MM.1S (cell line): ENCODE data around the gene NFYB.

Source experiments
- DNase-seq: peaks from one replicate; pipeline ENCODE4 v3.0.0-alpha.2; 2015
- H2AFZ ChIP-seq: fragments of 300-600 bp; sonication (generic); 2 replicates; pipeline ENCODE4 v1.6.0; 2016; ENCODE audit warnings: antibody characterized with exemption, low read length
- H3F3A ChIP-seq: fragments of 300-600 bp; sonication (generic); 2 replicates; pipeline ENCODE4 v1.6.1; 2016; ENCODE audit warnings: mild to moderate bottlenecking, antibody characterized with exemption, low read length, moderate library complexity, mixed read lengths; ENCODE audit not compliant: insufficient read depth
- H3K27ac ChIP-seq: fragments of 300-600 bp; sonication (generic); 2 replicates; pipeline ENCODE4 v1.5.1; 2016; ENCODE audit warnings: mild to moderate bottlenecking, low read length
- H3K27me3 ChIP-seq: fragments of 300-600 bp; sonication (generic); replicated peaks from 2 replicates; pipeline ENCODE4 v1.6.0; 2016; ENCODE audit warnings: low read length; ENCODE audit not compliant: insufficient read depth
- H3K36me3 ChIP-seq: fragments of 300-600 bp; sonication (generic); replicated peaks from 2 replicates; pipeline ENCODE4 v1.6.1; 2016; ENCODE audit warnings: mild to moderate bottlenecking, low read length, mixed read lengths; ENCODE audit not compliant: insufficient read depth
- H3K4me1 ChIP-seq: fragments of 300-600 bp; sonication (generic); 2 replicates; pipeline ENCODE4 v1.6.1; 2016; ENCODE audit warnings: low read length, mixed read lengths
- H3K4me2 ChIP-seq: fragments of 300-600 bp; sonication (generic); 2 replicates; pipeline ENCODE4 v1.6.0; 2016; ENCODE audit warnings: low read depth, low read length
- H3K4me3 ChIP-seq: fragments of 300-600 bp; sonication (generic); 2 replicates; pipeline ENCODE4 v1.5.1; 2016; ENCODE audit warnings: low read length, mixed read lengths
- H3K79me2 ChIP-seq: fragments of 300-600 bp; sonication (generic); 2 replicates; pipeline ENCODE4 v1.6.1; 2016; ENCODE audit warnings: mixed run types, low read length, mixed read lengths
- H3K9ac ChIP-seq: fragments of 300-600 bp; sonication (generic); 2 replicates; pipeline ENCODE4 v1.6.1; 2016; ENCODE audit warnings: low read length, mixed read lengths
- H3K9me2 ChIP-seq: fragments of 300-600 bp; sonication (generic); replicated peaks from 2 replicates; pipeline ENCODE4 v1.6.1; 2016; ENCODE audit warnings: mild to moderate bottlenecking, low read length, mixed read lengths; ENCODE audit not compliant: insufficient read depth
- H3K9me3 ChIP-seq: fragments of 300-600 bp; sonication (generic); replicated peaks from 2 replicates; pipeline ENCODE4 v1.6.1; 2016; ENCODE audit warnings: mild to moderate bottlenecking, low read length, mixed read lengths; ENCODE audit not compliant: insufficient read depth
- H4K20me1 ChIP-seq: fragments of 300-600 bp; sonication (generic); 2 replicates; pipeline ENCODE4 v1.6.1; 2016; ENCODE audit warnings: mild to moderate bottlenecking, low read length, moderate library complexity, mixed read lengths; ENCODE audit not compliant: insufficient read depth
- CTCF ChIP-seq: fragments of 300-600 bp; sonication (generic); IDR thresholded peaks from 2 replicates; pipeline ENCODE4 v1.5.1; 2016; ENCODE audit warnings: antibody characterized with exemption, low read length, mixed read lengths
- EZH2 ChIP-seq: fragments of 300-600 bp; sonication (generic); optimal IDR thresholded peaks from 2 replicates; pipeline ENCODE3; 2017; ENCODE audit warnings: low read depth, mild to moderate bottlenecking, antibody characterized with exemption, low read length, mixed read lengths
- EZH2phosphoT487 ChIP-seq: fragments of 300-600 bp; sonication (generic); IDR thresholded peaks from 2 replicates; pipeline ENCODE4 v1.6.1; 2018; ENCODE audit warnings: antibody characterized with exemption, low read length

The NFYB gene

GRCh38 chr12:104137001-104137901 is 759 bp downstream of the NFYB start:
- peaks cover 7% of the 10 kb centered on the region; the same call in 1 of the 2 replicates for H3K36me3 ChIP-seq
- peak overlapping the region; percentile 73 for H3K4me3 ChIP-seq
- peak overlapping the region; percentile 75; the same call in 1 of the 2 replicates for H3K27ac ChIP-seq
- no peaks in the 10 kb centered on the region for H3K9me2 ChIP-seq
- no peaks in the 10 kb centered on the region for H3K9me3 ChIP-seq
- H3K27me3 ChIP-seq, result no peaks in the 10 kb centered on the region
- peak overlapping the region; percentile 85 for H3K9ac ChIP-seq
- H3K4me2 ChIP-seq, result peak overlapping the region; percentile 92
- H3F3A ChIP-seq, result peaks cover 7% of the 10 kb centered on the region
- H2AFZ ChIP-seq, result peak overlapping the region; percentile 46
- H4K20me1 ChIP-seq, result no peaks in the 10 kb centered on the region
- peaks cover 18% of the 10 kb centered on the region for H3K4me1 ChIP-seq
- H3K79me2 ChIP-seq, result peaks cover 49% of the 10 kb centered on the region
- peak; percentile 80 for DNase-seq
- TF ChIP-seq CTCF (no peak), EZH2 (no peak), EZH2phosphoT487 (no peak)

GRCh38 chr12:104136577-104136976 is 1.4 kb downstream of the NFYB start:
- TF ChIP-seq CTCF (no peak), EZH2 (no peak), EZH2phosphoT487 (no peak)
- Histone ChIP-seq H3F3A (peaks cover 7% of the 10 kb centered on the region), H3K4me2 (peak overlapping the region; percentile 92), H3K9ac (peak overlapping the region; percentile 85), H3K27ac (peak overlapping the region; percentile 75; the same call in 1 of the 2 replicates), H3K4me1 (peaks cover 18% of the 10 kb centered on the region), H2AFZ (peak overlapping the region; percentile 46; the same call in 1 of the 2 replicates), H3K9me2 (no peaks in the 10 kb centered on the region), H4K20me1 (no peaks in the 10 kb centered on the region), H3K9me3 (no peaks in the 10 kb centered on the region), H3K36me3 (peaks cover 7% of the 10 kb centered on the region; the same call in 1 of the 2 replicates), H3K27me3 (no peaks in the 10 kb centered on the region), H3K4me3 (peak overlapping the region; percentile 73), H3K79me2 (peaks cover 56% of the 10 kb centered on the region)
- DNase-seq, result no peak

GRCh38 chr12:104134882-104135281 is 3.1 kb downstream of the NFYB start:
- peaks cover 18% of the 10 kb centered on the region for H3K4me1 ChIP-seq
- no peaks in the 10 kb centered on the region for H3K27me3 ChIP-seq
- H3K27ac ChIP-seq, result no peak overlapping the region
- H3K79me2 ChIP-seq, result peaks cover 69% of the 10 kb centered on the region
- no peak for DNase-seq
- no peaks in the 10 kb centered on the region for H4K20me1 ChIP-seq
- no peak overlapping the region for H3K9ac ChIP-seq
- H3K9me3 ChIP-seq, result no peaks in the 10 kb centered on the region
- peaks cover 7% of the 10 kb centered on the region; the same call in 1 of the 2 replicates for H3K36me3 ChIP-seq
- no peaks in the 10 kb centered on the region for H3K9me2 ChIP-seq
- no peak overlapping the region for H3K4me3 ChIP-seq
- H3K4me2 ChIP-seq, result no peak overlapping the region
- peaks cover 7% of the 10 kb centered on the region for H3F3A ChIP-seq
- no peak for TF ChIP-seq EZH2
- TF ChIP-seq CTCF, result no peak
- no peak for TF ChIP-seq EZH2phosphoT487
- no peak overlapping the region for H2AFZ ChIP-seq
